Measurements from ENCODE around the gene CHL1. TPM values are rescaled to one million over a fixed set of nuclear protein-coding genes. Genes with fewer than 3 reads are reported as not detected.

CHL1 gene
- total RNA-seq, 1 donor from 2014 or later, result 0.53 TPM

DNA sequence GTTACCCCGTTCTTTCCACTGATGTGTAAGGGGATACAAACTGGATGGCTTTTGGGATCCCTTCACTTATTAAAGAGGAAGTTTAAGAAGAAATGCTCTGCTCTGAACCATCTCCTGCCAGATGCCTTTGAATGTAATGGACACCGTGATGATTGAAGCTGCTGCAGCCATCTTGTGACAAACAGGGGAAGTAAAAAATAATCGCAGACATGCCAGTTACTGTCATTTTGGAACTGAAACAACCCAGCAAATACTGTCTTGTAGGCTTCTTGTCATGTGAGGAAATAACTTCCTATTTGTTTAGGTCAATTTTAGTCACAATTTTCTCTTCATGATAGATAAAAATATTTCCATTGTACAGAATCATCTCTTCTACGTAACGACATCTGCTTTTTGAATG, 224.0 kb downstream of the CHL1 start:
- no peaks in the 10 kb centered on the region for H3K9me3 ChIP-seq
- no peaks in the 10 kb centered on the region for H3K36me3 ChIP-seq
- intact Hi-C loops (cut with DNase I), result no loop called here
- H3K27ac ChIP-seq, result no peak overlapping the region
- TF ChIP-seq, protein P1, sequence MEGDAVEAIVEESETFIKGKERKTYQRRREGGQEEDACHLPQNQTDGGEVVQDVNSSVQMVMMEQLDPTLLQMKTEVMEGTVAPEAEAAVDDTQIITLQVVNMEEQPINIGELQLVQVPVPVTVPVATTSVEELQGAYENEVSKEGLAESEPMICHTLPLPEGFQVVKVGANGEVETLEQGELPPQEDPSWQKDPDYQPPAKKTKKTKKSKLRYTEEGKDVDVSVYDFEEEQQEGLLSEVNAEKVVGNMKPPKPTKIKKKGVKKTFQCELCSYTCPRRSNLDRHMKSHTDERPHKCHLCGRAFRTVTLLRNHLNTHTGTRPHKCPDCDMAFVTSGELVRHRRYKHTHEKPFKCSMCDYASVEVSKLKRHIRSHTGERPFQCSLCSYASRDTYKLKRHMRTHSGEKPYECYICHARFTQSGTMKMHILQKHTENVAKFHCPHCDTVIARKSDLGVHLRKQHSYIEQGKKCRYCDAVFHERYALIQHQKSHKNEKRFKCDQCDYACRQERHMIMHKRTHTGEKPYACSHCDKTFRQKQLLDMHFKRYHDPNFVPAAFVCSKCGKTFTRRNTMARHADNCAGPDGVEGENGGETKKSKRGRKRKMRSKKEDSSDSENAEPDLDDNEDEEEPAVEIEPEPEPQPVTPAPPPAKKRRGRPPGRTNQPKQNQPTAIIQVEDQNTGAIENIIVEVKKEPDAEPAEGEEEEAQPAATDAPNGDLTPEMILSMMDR (IDR thresholded peaks at IDR 0.05), result no peak
- no peaks in the 10 kb centered on the region for H3K4me1 ChIP-seq
- H3K27me3 ChIP-seq, result no peaks in the 10 kb centered on the region
- no peak overlapping the region for H3K4me3 ChIP-seq
- DNase-seq (ENCODE audit: low spot score in 2 of 2), result no peak

DNA sequence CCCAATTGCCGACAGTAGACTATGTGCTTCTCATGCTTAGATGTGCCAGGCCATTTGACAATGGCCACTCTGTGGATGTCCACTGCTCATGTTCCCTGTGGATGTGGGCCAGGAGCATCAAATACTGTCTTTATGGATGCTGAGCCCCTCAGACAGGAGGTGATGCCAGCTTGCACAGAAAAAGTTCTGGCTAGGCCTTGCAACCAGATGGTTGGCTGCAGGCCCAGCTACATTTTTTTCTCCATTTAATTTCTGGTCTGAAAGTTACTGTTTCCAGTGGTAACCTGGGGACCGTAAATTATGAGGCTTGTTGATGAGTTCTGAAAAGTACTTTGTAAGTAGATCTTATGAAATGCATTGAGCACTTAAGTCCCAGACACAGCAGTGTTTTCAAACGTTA, 228.5 kb downstream of the CHL1 start:
- TF ChIP-seq, protein P1 (IDR thresholded peaks at IDR 0.05), result no peak
- intact Hi-C loops (cut with DNase I), result no loop called here
- Histone ChIP-seq H3K36me3 (no peaks in the 10 kb centered on the region), H3K4me1 (no peaks in the 10 kb centered on the region), H3K9me3 (no peaks in the 10 kb centered on the region), H3K27me3 (no peaks in the 10 kb centered on the region), H3K27ac (no peak overlapping the region), H3K4me3 (no peak overlapping the region)
- DNase-seq (ENCODE audit: low spot score in 2 of 2), result no peak

DNA sequence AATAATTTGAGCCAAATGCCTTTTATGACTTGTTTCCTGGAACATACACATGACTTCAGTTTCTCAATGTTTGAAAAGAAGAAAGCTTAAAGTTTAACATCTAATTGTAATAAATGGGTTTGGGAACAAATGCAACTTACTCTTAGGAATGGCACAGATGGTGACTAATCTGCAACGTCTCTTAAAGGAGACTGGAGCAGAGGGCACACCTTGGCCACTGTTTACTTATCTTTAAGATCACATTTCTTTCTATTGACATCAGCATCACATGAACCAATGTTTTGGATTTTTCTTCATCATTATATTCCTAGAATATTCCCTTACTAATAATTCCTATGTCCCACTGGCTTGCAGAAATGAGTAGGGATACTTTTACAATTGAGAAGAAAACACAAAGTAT, 229.5 kb downstream of the CHL1 start:
- Histone ChIP-seq H3K9me3 (no peaks in the 10 kb centered on the region), H3K27me3 (no peaks in the 10 kb centered on the region), H3K4me1 (no peaks in the 10 kb centered on the region), H3K27ac (no peak overlapping the region), H3K4me3 (no peak overlapping the region), H3K36me3 (no peaks in the 10 kb centered on the region)
- no peak for DNase-seq (ENCODE audit: low spot score in 2 of 2)
- TF ChIP-seq, protein P1 (IDR thresholded peaks at IDR 0.05), result no peak
- intact Hi-C loops (cut with DNase I), result no loop called here

DNA sequence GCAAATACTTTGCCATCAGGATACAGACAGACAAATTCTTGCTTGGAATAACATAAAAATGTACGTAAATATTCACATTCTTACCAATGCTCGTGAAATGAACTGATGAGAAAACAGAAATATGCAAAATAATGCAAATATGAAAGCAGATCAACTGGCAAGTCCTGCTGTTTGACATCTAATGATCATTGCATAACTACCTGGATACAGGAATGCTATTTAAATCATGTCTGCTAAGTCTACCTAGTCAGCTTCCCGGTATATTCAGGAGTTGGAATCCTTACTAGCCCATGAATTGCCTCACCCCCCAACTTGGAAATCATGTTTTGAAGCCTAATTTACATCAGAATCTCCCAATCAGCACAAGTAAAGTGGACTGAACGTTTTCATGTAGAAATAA, 230.6 kb downstream of the CHL1 start:
- no peak overlapping the region for H3K4me3 ChIP-seq
- H3K27me3 ChIP-seq, result no peaks in the 10 kb centered on the region
- no peaks in the 10 kb centered on the region for H3K4me1 ChIP-seq
- TF ChIP-seq, protein P1 (IDR thresholded peaks at IDR 0.05), result no peak
- H3K27ac ChIP-seq, result no peak overlapping the region
- no peaks in the 10 kb centered on the region for H3K36me3 ChIP-seq
- DNase-seq (ENCODE audit: low spot score in 2 of 2), result no peak
- intact Hi-C loops (cut with DNase I), result no loop called here
- no peaks in the 10 kb centered on the region for H3K9me3 ChIP-seq

DNA sequence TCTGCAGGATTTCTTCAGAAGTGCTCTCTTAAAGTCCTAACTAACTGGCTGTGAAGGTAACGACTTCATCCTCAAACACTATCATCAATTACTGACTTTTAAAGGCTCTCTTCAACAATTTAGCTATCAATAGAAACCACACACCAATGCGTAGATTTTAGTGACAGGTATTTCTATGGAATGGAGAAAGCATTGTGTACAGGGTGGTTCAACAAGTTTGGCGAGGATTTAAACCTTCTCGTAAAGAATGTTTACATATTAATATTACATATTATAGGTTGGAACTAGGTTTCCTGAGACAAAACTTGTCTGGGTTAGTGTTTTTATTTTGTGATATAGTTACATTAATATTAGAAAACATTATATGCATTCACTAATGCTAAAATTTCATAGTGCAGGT, 233.6 kb downstream of the CHL1 start:
- DNase-seq (ENCODE audit: low spot score in 2 of 2), result no peak

More for the DNA sequence above, 233.6 kb downstream of the CHL1 start:
- H3K9me3 ChIP-seq, result no peaks in the 10 kb centered on the region
- TF ChIP-seq, protein P1 (IDR thresholded peaks at IDR 0.05), result no peak
- no peaks in the 10 kb centered on the region for H3K4me1 ChIP-seq
- no peaks in the 10 kb centered on the region for H3K36me3 ChIP-seq
- no peak overlapping the region for H3K27ac ChIP-seq
- H3K27me3 ChIP-seq, result no peaks in the 10 kb centered on the region
- no peak overlapping the region for H3K4me3 ChIP-seq
- intact Hi-C loops (cut with DNase I), result no loop called here

Measured in ascending aorta (tissue), 2 donors.